HepG2 (cell line): ENCODE results near the gene CDCA5. TPM values are rescaled to one million over a fixed set of nuclear protein-coding genes. Genes with fewer than 3 reads are reported as not detected.

Source experiments
- ELF3 ChIP-seq: IDR thresholded peaks from 2 replicates; pipeline ENCODE4 v1.6.1; 2016; ENCODE audit warnings: missing genetic modification reagents, missing compliant biosample characterization
- KDM5A ChIP-seq: fragments of 200-600 bp; sonication (generic); IDR thresholded peaks from 2 replicates; pipeline ENCODE4 v1.7.0; 2018; ENCODE audit warnings: antibody characterized with exemption, mild to moderate bottlenecking, low read length, borderline replicate concordance
- NFKBIZ ChIP-seq: IDR thresholded peaks from 2 replicates; pipeline ENCODE4 v1.6.1; 2018; ENCODE audit warnings: missing genetic modification reagents, missing compliant biosample characterization
- NRL ChIP-seq: sonication (generic); formaldehyde crosslinking; IDR thresholded peaks from 2 replicates; pipeline ENCODE4 v1.5.0; 2020; ENCODE audit warnings: missing genetic modification reagents, mild to moderate bottlenecking, moderate library complexity, borderline replicate concordance
- RFX5 ChIP-seq: IDR thresholded peaks from 2 replicates; pipeline ENCODE4 v1.6.1; 2011; ENCODE audit warnings: low read depth, low read length, improper control_type of control experiment
- SP4 ChIP-seq: sonication (generic); formaldehyde crosslinking; IDR thresholded peaks from 2 replicates; pipeline ENCODE4 v1.8.1; 2023; ENCODE audit warnings: mild to moderate bottlenecking, missing genetic modification reagents
- SPEN ChIP-seq: sonication (generic); formaldehyde crosslinking; IDR thresholded peaks from 2 replicates; pipeline ENCODE4 v1.5.1; 2020; ENCODE audit warnings: low read depth, mild to moderate bottlenecking, missing genetic modification reagents
- ZEB1 ChIP-seq: IDR thresholded peaks from 2 replicates; pipeline ENCODE4 v1.6.1; 2012; ENCODE audit warnings: mild to moderate bottlenecking, low read depth, inconsistent platforms; ENCODE audit not compliant: insufficient replicate concordance
- ZMYM4 ChIP-seq: sonication (generic); formaldehyde crosslinking; IDR thresholded peaks from 2 replicates; pipeline ENCODE4 v1.8.1; 2023; ENCODE audit warnings: mild to moderate bottlenecking, missing genetic modification reagents
- ZNF138 ChIP-seq: sonication (generic); formaldehyde crosslinking; IDR thresholded peaks from 2 replicates; pipeline ENCODE4 v1.5.0; 2020; ENCODE audit warnings: mild to moderate bottlenecking, low read depth, missing genetic modification reagents
- ZNF235 ChIP-seq: sonication (generic); formaldehyde crosslinking; IDR thresholded peaks from 2 replicates; pipeline ENCODE4 v1.8.1; 2023; ENCODE audit warnings: mild to moderate bottlenecking, missing genetic modification reagents, borderline replicate concordance
- ZNF253 ChIP-seq: sonication (generic); formaldehyde crosslinking; IDR thresholded peaks from 2 replicates; pipeline ENCODE4 v1.8.0; 2022; ENCODE audit warnings: mild to moderate bottlenecking, missing genetic modification reagents, borderline replicate concordance
- ZNF558 ChIP-seq: sonication (generic); formaldehyde crosslinking; IDR thresholded peaks from 2 replicates; pipeline ENCODE4 v1.9.0; 2022; ENCODE audit warnings: mild to moderate bottlenecking, missing genetic modification reagents, borderline replicate concordance
- ZNF564 ChIP-seq: sonication (generic); formaldehyde crosslinking; IDR thresholded peaks from 2 replicates; pipeline ENCODE4 v1.8.1; 2023; ENCODE audit warnings: mild to moderate bottlenecking, missing genetic modification reagents
- ZSCAN30 ChIP-seq: sonication (generic); formaldehyde crosslinking; IDR thresholded peaks from 2 replicates; pipeline ENCODE4 v1.5.0; 2020; ENCODE audit warnings: mild to moderate bottlenecking, missing genetic modification reagents
- polyA plus RNA-seq, 8 experiments: library from polyadenylated mRNA; depleted of rRNA in 3 of 8; stranded (reverse) in 7 of 8; unstranded in 1 of 8; fragments of >200 nt; fragmentation: Illumina TruSeq in 4 of 8; extraction: Trizol in 4 of 8; gene quantifications; 2 replicates each; pipeline versions ENCODE4 v1.2.1 to v1.2.3, GENCODE V29; 2011 to 2016; ENCODE audit warnings: low read depth in 4 of 8, missing spikeins in 1 of 8, mixed read lengths in 1 of 8; ENCODE audit not compliant: insufficient read depth in 1 of 8
- total RNA-seq, 5 experiments: library from RNA; depleted of rRNA; stranded (reverse); fragments of >200 nt; fragmentation: Illumina TruSeq; extraction: Trizol; gene quantifications; 2 replicates each; pipeline ENCODE4 v1.2.3, GENCODE V29; 2016; ENCODE audit warnings: low read depth in 1 of 5
- TF ChIP-seq, protein P1 (sequence below): sonication (generic); formaldehyde crosslinking; IDR thresholded peaks from 2 replicates; pipeline ENCODE4 v1.5.0; 2020; ENCODE audit warnings: mild to moderate bottlenecking, missing genetic modification reagents
- TF ChIP-seq, protein P2 (sequence below): sonication (generic); formaldehyde crosslinking; IDR thresholded peaks from 2 replicates; pipeline ENCODE4 v1.4.0; 2020; ENCODE audit warnings: missing genetic modification reagents, borderline replicate concordance
- TF ChIP-seq, protein P3 (sequence below): IDR thresholded peaks from 2 replicates; pipeline ENCODE4 v1.4.0; 2020; ENCODE audit warnings: mild to moderate bottlenecking, missing genetic modification reagents
- TF ChIP-seq, protein P4 (sequence below): sonication (generic); formaldehyde crosslinking; IDR thresholded peaks from 2 replicates; pipeline ENCODE4 v1.5.0; 2020; ENCODE audit warnings: missing genetic modification reagents

The CDCA5 gene
- total and polyA plus RNA-seq, 2 of the 13 experiments (the other 11 are each of a cell fraction or from before 2014, with no cell fraction given): 13.5 to 50.6 TPM

DNA sequence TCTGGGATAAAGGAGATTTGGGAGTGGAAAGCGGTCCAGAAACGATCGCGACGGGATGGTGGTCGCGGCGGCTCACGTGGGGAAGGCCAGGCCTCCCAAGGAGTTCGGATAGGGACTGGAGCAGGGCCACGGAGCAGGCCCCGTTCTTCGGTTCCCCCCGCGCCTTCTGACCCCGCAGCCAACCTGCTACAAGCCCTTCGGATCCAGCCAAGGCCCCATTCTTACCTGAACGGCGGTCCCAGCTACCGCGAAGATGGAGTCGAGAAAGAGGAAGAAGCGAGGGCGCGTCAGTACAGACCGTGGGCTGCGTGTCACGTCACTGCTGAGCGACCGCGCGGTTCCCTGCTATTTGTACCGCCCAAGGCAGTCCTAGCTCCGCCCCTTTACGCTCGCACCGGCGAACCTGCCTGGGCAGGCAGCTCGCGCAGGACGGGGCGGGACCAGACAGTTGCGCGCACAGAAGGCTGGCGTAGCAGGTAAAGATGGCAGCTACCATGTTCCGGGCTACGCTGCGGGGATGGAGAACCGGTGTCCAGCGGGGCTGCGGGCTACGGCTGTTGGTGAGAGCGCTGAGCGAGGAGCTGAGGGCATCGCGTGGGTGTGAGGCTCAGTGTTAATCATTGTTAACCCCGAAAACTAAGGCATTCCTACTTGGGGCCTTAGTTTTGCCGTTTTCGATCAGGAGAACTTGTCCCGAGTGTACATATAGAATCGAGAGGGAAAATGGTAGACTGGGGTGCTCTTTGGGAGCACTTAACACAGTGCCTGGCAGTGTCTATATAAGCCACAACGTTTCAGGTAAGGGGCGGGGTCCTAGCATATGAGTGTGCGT, 38.2 kb upstream of the CDCA5 start, which contains the start of the genes FAU and MRPL49 (continued):
- no peak for TF ChIP-seq ZEB1
- peak; percentile 12; the same call in 1 of the 2 replicates for TF ChIP-seq NRL (CRISPR knock-in tag)
- 0 out of 2 replicates have a peak, but pooled peaks have one; percentile 41 for TF ChIP-seq ZNF564 (CRISPR knock-in tag)
- peak; percentile 57; the same call in 1 of the 2 replicates for TF ChIP-seq RFX5
- TF ChIP-seq ZNF138 (CRISPR knock-in tag): peak; percentile 69
- peak; percentile 81 for TF ChIP-seq KDM5A
- TF ChIP-seq ZNF558 (CRISPR knock-in tag): peak; percentile 85; the same call in 1 of the 2 replicates
- TF ChIP-seq SP4 (CRISPR knock-in tag): peak; percentile 93
- TF ChIP-seq, protein P1, sequence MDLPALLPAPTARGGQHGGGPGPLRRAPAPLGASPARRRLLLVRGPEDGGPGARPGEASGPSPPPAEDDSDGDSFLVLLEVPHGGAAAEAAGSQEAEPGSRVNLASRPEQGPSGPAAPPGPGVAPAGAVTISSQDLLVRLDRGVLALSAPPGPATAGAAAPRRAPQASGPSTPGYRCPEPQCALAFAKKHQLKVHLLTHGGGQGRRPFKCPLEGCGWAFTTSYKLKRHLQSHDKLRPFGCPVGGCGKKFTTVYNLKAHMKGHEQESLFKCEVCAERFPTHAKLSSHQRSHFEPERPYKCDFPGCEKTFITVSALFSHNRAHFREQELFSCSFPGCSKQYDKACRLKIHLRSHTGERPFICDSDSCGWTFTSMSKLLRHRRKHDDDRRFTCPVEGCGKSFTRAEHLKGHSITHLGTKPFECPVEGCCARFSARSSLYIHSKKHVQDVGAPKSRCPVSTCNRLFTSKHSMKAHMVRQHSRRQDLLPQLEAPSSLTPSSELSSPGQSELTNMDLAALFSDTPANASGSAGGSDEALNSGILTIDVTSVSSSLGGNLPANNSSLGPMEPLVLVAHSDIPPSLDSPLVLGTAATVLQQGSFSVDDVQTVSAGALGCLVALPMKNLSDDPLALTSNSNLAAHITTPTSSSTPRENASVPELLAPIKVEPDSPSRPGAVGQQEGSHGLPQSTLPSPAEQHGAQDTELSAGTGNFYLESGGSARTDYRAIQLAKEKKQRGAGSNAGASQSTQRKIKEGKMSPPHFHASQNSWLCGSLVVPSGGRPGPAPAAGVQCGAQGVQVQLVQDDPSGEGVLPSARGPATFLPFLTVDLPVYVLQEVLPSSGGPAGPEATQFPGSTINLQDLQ (CRISPR knock-in tag): peak; percentile 91; the same call in 1 of the 2 replicates
- no peak for TF ChIP-seq ZNF253
- peak; percentile 86 for TF ChIP-seq ZNF235 (CRISPR knock-in tag)
- TF ChIP-seq, protein P2, sequence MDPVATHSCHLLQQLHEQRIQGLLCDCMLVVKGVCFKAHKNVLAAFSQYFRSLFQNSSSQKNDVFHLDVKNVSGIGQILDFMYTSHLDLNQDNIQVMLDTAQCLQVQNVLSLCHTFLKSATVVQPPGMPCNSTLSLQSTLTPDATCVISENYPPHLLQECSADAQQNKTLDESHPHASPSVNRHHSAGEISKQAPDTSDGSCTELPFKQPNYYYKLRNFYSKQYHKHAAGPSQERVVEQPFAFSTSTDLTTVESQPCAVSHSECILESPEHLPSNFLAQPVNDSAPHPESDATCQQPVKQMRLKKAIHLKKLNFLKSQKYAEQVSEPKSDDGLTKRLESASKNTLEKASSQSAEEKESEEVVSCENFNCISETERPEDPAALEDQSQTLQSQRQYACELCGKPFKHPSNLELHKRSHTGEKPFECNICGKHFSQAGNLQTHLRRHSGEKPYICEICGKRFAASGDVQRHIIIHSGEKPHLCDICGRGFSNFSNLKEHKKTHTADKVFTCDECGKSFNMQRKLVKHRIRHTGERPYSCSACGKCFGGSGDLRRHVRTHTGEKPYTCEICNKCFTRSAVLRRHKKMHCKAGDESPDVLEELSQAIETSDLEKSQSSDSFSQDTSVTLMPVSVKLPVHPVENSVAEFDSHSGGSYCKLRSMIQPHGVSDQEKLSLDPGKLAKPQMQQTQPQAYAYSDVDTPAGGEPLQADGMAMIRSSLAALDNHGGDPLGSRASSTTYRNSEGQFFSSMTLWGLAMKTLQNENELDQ (CRISPR knock-in tag): no peak
- no peak for TF ChIP-seq ZSCAN30
- peak; percentile 95 for TF ChIP-seq SPEN (CRISPR knock-in tag)
- peak; percentile 21; the same call in 1 of the 2 replicates for TF ChIP-seq NFKBIZ (CRISPR knock-in tag)
- TF ChIP-seq ZMYM4 (CRISPR knock-in tag): peak; percentile 70; the same call in 1 of the 2 replicates
- TF ChIP-seq, protein P3, sequence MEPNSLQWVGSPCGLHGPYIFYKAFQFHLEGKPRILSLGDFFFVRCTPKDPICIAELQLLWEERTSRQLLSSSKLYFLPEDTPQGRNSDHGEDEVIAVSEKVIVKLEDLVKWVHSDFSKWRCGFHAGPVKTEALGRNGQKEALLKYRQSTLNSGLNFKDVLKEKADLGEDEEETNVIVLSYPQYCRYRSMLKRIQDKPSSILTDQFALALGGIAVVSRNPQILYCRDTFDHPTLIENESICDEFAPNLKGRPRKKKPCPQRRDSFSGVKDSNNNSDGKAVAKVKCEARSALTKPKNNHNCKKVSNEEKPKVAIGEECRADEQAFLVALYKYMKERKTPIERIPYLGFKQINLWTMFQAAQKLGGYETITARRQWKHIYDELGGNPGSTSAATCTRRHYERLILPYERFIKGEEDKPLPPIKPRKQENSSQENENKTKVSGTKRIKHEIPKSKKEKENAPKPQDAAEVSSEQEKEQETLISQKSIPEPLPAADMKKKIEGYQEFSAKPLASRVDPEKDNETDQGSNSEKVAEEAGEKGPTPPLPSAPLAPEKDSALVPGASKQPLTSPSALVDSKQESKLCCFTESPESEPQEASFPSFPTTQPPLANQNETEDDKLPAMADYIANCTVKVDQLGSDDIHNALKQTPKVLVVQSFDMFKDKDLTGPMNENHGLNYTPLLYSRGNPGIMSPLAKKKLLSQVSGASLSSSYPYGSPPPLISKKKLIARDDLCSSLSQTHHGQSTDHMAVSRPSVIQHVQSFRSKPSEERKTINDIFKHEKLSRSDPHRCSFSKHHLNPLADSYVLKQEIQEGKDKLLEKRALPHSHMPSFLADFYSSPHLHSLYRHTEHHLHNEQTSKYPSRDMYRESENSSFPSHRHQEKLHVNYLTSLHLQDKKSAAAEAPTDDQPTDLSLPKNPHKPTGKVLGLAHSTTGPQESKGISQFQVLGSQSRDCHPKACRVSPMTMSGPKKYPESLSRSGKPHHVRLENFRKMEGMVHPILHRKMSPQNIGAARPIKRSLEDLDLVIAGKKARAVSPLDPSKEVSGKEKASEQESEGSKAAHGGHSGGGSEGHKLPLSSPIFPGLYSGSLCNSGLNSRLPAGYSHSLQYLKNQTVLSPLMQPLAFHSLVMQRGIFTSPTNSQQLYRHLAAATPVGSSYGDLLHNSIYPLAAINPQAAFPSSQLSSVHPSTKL: peak; percentile 32; the same call in 1 of the 2 replicates
- TF ChIP-seq ELF3: peak; percentile 92
- TF ChIP-seq, protein P4, sequence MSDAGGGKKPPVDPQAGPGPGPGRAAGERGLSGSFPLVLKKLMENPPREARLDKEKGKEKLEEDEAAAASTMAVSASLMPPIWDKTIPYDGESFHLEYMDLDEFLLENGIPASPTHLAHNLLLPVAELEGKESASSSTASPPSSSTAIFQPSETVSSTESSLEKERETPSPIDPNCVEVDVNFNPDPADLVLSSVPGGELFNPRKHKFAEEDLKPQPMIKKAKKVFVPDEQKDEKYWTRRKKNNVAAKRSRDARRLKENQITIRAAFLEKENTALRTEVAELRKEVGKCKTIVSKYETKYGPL (CRISPR knock-in tag): peak; percentile 17; the same call in 1 of the 2 replicates
